Left lung (tissue), 10 donors: ENCODE data around the gene PSMD11. TPM values are rescaled to one million over a fixed set of nuclear protein-coding genes. Genes with fewer than 3 reads are reported as not detected.
"Not testable (repeated sequence)": the region's sequence is repeated elsewhere in the genome, so short reads cannot be mapped to it uniquely, and the experiment has no call there.

Source experiments
- ATAC-seq: fragments of 200-7000 bp; cut with Tn5 transposase; one replicate; pipeline ENCODE4 v1.9.1; 2020; ENCODE audit warnings: moderate library complexity
- DNase-seq, 4 donors: peaks; one replicate each; pipeline ENCODE4 v3.0.0-alpha.2; 2013 to 2020
- H3K27ac ChIP-seq, 2 donors: fragments of 200-600 bp; sonication (generic) in 1 of 2; one replicate each; pipeline versions ENCODE4 v1.5.0 to v1.8.0; 2020 to 2021
- H3K27me3 ChIP-seq, 2 donors: fragments of 200-600 bp; sonication (generic) in 1 of 2; one replicate each; pipeline versions ENCODE4 v1.5.0 to v1.8.0; 2020 to 2021
- H3K36me3 ChIP-seq, 2 donors: fragments of 200-600 bp; sonication (generic) in 1 of 2; one replicate each; pipeline versions ENCODE4 v1.5.0 to v1.8.0; 2020 to 2021
- H3K4me1 ChIP-seq, 2 donors: fragments of 200-600 bp; one replicate each; pipeline ENCODE4 v1.8.0; 2021
- H3K4me3 ChIP-seq, 2 donors: fragments of 200-600 bp; sonication (generic) in 1 of 2; one replicate each; pipeline versions ENCODE4 v1.5.0 to v1.8.0; 2020 to 2021; ENCODE audit warnings: mild to moderate bottlenecking in 1 of 2
- H3K9me3 ChIP-seq, 2 donors: fragments of 200-600 bp; sonication (generic) in 1 of 2; one replicate each; pipeline versions ENCODE4 v1.5.0 to v1.8.0; 2020 to 2021
- CTCF ChIP-seq, 2 donors: fragments of 200-600 bp; sonication (generic) in 1 of 2; IDR thresholded peaks; one replicate each; pipeline versions ENCODE4 v1.5.0 to v1.8.0; 2021; ENCODE audit warnings: antibody characterized with exemption in 2 of 2
- intact Hi-C, 2 donors: fragments of 100-400 bp; cut with DNase I; formaldehyde crosslinking; loops; one replicate each; pipeline versions ENCODE4 v1.11.2 to v1.14.2; 2022
- polyA plus RNA-seq, 6 donors: library from polyadenylated mRNA; unstranded; fragments of 120-200 nt; gene quantifications; one replicate each; pipeline ENCODE4 v1.2.1, GENCODE V29; 2013; ENCODE audit not compliant: insufficient read length in 6 of 6
- total RNA-seq, 2 donors: library from RNA; stranded (reverse); fragmentation: NEBNext Ultra II Directional; extraction: Animal tissue kit (Norgen Biotek cat#: 25700); gene quantifications; one replicate each; pipeline ENCODE4 v1.2.1, GENCODE V29; 2021
- donor health status: DM: no; HTN: yes; CAD: no.
- donor health status: DM: no; HTN: no; CAD: no.

The PSMD11 gene
- total and polyA plus RNA-seq, 8 donors: 67.4 to 115 (median 82.8) TPM

DNA sequence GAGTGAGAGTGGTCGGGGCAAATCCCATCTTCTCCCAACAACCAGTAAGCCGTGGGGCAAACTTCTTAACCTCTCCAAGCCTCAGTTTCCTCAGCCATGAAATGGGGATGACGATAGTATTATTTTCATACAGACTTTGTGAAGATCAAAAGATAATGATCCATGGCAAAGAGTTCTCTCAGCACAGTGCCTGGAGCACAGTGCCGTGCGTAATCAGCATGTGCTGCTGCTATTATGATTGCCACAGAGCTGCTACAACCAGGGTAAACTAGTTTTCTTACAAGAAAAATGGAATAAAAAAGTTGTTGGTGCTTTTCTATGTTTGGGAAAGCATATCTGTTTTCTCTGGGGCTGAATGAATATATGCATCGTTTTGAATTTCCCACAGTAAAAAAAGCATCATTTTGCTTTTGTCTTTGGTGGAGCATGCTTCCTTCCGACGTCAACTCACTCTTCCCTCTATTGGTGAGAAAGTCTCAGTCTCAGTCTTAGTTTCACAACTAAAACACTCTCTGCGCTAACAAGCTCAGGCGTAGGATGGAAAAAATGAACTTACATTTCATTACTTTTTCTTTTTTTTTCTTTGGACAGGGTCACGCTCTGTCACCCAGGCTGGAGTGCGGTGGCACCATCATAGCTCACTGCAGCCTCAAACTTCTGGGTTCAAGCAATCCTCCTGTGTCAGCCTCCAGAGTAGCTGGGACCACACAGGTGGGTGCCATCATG, 79.7 kb downstream of the PSMD11 start:
- intact Hi-C loops: no loop called here
- peaks cover 5 to 11% of the 10 kb centered on the region in 2 donors for H3K4me1 ChIP-seq

GRCh38 chr17:32524553-32524880, 80.2 kb downstream of the PSMD11 start:
- H3K9me3 ChIP-seq, H3K4me1 ChIP-seq, H3K27ac ChIP-seq, DNase-seq, H3K4me3 ChIP-seq, intact Hi-C loops, ATAC-seq, H3K36me3 ChIP-seq: not testable (repeated sequence)
- peaks cover 0 to 13% of the 10 kb centered on the region in 2 donors for H3K27me3 ChIP-seq

More for the DNA sequence above, 79.7 kb downstream of the PSMD11 start:
- no peak for TF ChIP-seq CTCF (IDR thresholded peaks at IDR 0.05)
- Histone ChIP-seq H3K9me3 (no peaks in the 10 kb centered on the region), H3K36me3 (no peaks in the 10 kb centered on the region), H3K27me3 (peaks cover 0 to 19% of the 10 kb centered on the region in 2 donors), H3K4me3 (no peak overlapping the region), H3K27ac (no peak overlapping the region)
- DNase-seq (no peak), ATAC-seq (no peak)

DNA sequence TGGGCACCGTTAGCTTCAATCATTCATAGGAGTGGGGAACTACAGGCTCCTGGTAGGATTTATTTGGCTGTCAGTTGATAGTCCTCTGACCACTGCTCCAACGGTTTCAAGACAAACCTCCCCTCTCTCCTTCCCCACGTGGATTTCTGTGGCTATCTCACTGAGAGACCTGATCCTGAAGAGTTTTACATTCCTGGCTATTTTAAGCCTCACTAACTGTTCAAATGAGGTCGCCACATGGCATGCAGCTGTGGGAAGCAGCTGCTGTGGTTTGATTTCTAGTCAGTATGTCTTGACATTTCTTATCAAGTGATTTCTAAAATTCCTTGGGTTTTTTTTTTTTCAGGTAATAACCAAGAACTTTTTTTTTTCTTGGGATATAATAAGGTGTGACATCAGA, 80.8 kb downstream of the PSMD11 start:
- no peak overlapping the region for H3K27ac ChIP-seq
- intact Hi-C loops: no loop called here

GRCh38 chr17:32527146-32527545, 82.8 kb downstream of the PSMD11 start:
- intact Hi-C loops: no loop called here

More for the DNA sequence above, 80.8 kb downstream of the PSMD11 start:
- no peak overlapping the region for H3K4me3 ChIP-seq
- no peaks in the 10 kb centered on the region for H3K9me3 ChIP-seq
- TF ChIP-seq CTCF (IDR thresholded peaks at IDR 0.05): no peak
- no peak for DNase-seq
- no peak for ATAC-seq
- no peaks in the 10 kb centered on the region for H3K36me3 ChIP-seq
- peaks cover 0 to 2% of the 10 kb centered on the region in 2 donors for H3K4me1 ChIP-seq
- H3K27me3 ChIP-seq: peaks cover 0 to 7% of the 10 kb centered on the region in 2 donors

GRCh38 chr17:32528825-32529224, 84.5 kb downstream of the PSMD11 start:
- ATAC-seq: no peak
- TF ChIP-seq CTCF (IDR thresholded peaks at IDR 0.05): no peak
- no peaks in the 10 kb centered on the region for H3K27me3 ChIP-seq

More at GRCh38 chr17:32527146-32527545, 82.8 kb downstream of the PSMD11 start:
- ATAC-seq: no peak
- no peak overlapping the region for H3K27ac ChIP-seq
- DNase-seq: no peak
- H3K4me1 ChIP-seq: no peaks in the 10 kb centered on the region
- H3K36me3 ChIP-seq: no peaks in the 10 kb centered on the region
- no peak for TF ChIP-seq CTCF (IDR thresholded peaks at IDR 0.05)
- no peaks in the 10 kb centered on the region for H3K27me3 ChIP-seq
- H3K4me3 ChIP-seq: no peak overlapping the region
- H3K9me3 ChIP-seq: no peaks in the 10 kb centered on the region

DNA sequence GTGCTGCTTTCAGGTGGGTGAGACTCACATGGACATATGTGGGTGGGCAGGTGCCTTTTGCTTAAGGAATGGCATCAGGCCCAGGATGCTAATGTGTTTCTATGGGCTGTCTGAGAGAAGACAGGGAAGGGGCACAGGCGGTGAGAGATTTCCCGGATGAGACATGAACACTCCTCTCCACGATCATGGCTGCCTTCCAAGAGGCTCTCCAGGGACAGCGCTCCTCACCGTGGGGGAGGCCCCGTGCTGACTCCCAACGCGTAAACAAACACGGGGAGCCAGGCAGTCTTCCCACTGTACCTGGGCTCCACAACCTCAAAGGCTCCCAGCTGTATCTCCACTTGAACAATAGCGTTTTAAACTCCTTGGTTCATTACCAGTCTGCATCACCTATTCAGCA, 85.3 kb downstream of the PSMD11 start:
- Histone ChIP-seq H3K4me1 (no peaks in the 10 kb centered on the region), H3K9me3 (no peaks in the 10 kb centered on the region), H3K27me3 (no peaks in the 10 kb centered on the region), H3K36me3 (no peaks in the 10 kb centered on the region), H3K27ac (no peak overlapping the region), H3K4me3 (no peak overlapping the region)
- no peak for DNase-seq
- intact Hi-C loops: no loop called here
- ATAC-seq: no peak
- no peak for TF ChIP-seq CTCF (IDR thresholded peaks at IDR 0.05)

More at GRCh38 chr17:32528825-32529224, 84.5 kb downstream of the PSMD11 start:
- no peak overlapping the region for H3K4me3 ChIP-seq
- no peak overlapping the region for H3K27ac ChIP-seq
- H3K9me3 ChIP-seq: no peaks in the 10 kb centered on the region
- intact Hi-C loops: no loop called here
- no peaks in the 10 kb centered on the region for H3K4me1 ChIP-seq
- H3K36me3 ChIP-seq: no peaks in the 10 kb centered on the region
- DNase-seq: no peak
